HG02884 (cell line): ENCODE results near the gene DISC1.

Experiments used
- ATAC-seq: cut with Tn5 transposase; IDR thresholded peaks from one replicate; pipeline ENCODE4 v1.9.1; 2021; ENCODE audit warnings: mild to moderate bottlenecking, moderate library complexity; ENCODE audit not compliant: unreplicated experiment

DISC1 gene

GRCh38 chr1:231694075-231694431 is 67.5 kb downstream of the DISC1 start:
- no peak for ATAC-seq

GRCh38 chr1:231694465-231695077 is 68.0 kb downstream of the DISC1 start:
- no peak for ATAC-seq

- no peak for ATAC-seq
Measured at GRCh38 chr1:231695439-231696255, 69.1 kb downstream of the DISC1 start.

GRCh38 chr1:231699784-231700183 is 73.2 kb downstream of the DISC1 start:
- no peak for ATAC-seq

GRCh38 chr1:231701306-231701705 is 74.7 kb downstream of the DISC1 start:
- ATAC-seq: no peak

GRCh38 chr1:231702331-231702730 is 75.7 kb downstream of the DISC1 start:
- no peak for ATAC-seq

- no peak for ATAC-seq
Measured at GRCh38 chr1:231702804-231703203, 76.2 kb downstream of the DISC1 start.

GRCh38 chr1:231705806-231706760 is 79.5 kb downstream of the DISC1 start:
- no peak for ATAC-seq

- ATAC-seq: no peak
Measured at GRCh38 chr1:231706934-231707333, 80.3 kb downstream of the DISC1 start.

GRCh38 chr1:231707407-231707806 is 80.8 kb downstream of the DISC1 start:
- ATAC-seq: no peak

- no peak for ATAC-seq
Measured at GRCh38 chr1:231708394-231708793, 81.8 kb downstream of the DISC1 start.

GRCh38 chr1:231714440-231714839 is 87.8 kb downstream of the DISC1 start:
- no peak for ATAC-seq

- ATAC-seq: no peak
Measured at GRCh38 chr1:231715816-231716722, 89.5 kb downstream of the DISC1 start.

GRCh38 chr1:231716879-231717278 is 90.3 kb downstream of the DISC1 start:
- no peak for ATAC-seq

- no peak for ATAC-seq
Measured at GRCh38 chr1:231719485-231720183, 93.0 kb downstream of the DISC1 start.

GRCh38 chr1:231720652-231721325 is 94.2 kb downstream of the DISC1 start:
- no peak for ATAC-seq

GRCh38 chr1:231721436-231721835 is 94.8 kb downstream of the DISC1 start:
- no peak for ATAC-seq

GRCh38 chr1:231722356-231722755 is 95.8 kb downstream of the DISC1 start:
- ATAC-seq: no peak

GRCh38 chr1:231723146-231723545 is 96.6 kb downstream of the DISC1 start:
- ATAC-seq: no peak
